HG03571 (cell line): ENCODE results near the gene TTC31.
"Not testable (repeated sequence)": the region's sequence is repeated elsewhere in the genome, so short reads cannot be mapped to it uniquely, and the experiment has no call there.

Experiments used
- ATAC-seq: cut with Tn5 transposase; IDR thresholded peaks from one replicate; pipeline ENCODE4 v1.9.1; 2021; ENCODE audit not compliant: unreplicated experiment

The TTC31 gene

GRCh38 chr2:74483675-74484164, 839 bp downstream of the TTC31 start:
- not testable (repeated sequence) for ATAC-seq

- ATAC-seq = no peak
Observed at GRCh38 chr2:74486141-74486540, 3.3 kb downstream of the TTC31 start.

GRCh38 chr2:74488643-74489481, 6.0 kb downstream of the TTC31 start:
- no peak for ATAC-seq

- no peak for ATAC-seq
Observed at GRCh38 chr2:74489906-74490305, 7.0 kb downstream of the TTC31 start.

DNA sequence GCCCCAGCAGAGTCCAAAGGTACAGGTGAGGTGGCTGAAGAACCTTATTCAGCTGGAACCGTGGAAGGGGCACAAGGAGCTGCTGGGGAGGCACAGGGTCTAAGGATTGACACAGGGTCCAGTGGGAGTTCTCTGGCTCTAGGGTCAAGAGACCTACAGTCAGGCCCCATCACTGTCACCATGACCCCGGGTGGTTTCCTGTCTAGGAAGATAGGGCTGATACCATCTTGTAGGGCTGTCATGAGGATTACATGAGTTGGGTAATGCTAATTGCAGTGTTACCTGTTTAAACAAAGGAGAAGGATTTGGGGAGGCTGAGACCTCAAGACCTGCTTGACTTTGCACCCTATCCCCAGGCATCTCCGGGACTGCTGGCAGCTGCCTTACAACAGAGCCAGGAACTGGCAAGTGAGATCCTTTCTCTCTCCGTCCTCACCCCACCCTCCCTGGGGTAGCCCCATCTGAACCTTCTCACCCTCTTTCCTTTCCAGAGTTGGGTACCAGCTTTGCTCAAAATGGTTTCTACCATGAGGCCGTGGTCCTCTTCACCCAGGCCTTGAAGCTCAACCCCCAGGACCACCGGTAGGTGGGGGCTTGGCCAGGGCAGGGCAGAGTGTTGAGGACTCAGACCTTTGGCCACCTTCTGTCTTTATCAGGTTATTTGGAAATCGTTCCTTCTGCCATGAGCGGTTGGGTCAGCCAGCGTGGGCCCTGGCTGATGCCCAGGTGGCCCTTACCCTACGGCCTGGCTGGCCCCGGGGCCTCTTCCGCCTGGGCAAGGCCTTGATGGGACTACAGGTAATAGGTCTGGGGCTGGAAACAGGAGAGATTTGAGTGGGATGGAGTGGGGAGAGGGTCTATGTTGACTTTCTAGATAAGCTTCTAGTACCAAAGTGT, 9.0 kb downstream of the TTC31 start:
- no peak for ATAC-seq

DNA sequence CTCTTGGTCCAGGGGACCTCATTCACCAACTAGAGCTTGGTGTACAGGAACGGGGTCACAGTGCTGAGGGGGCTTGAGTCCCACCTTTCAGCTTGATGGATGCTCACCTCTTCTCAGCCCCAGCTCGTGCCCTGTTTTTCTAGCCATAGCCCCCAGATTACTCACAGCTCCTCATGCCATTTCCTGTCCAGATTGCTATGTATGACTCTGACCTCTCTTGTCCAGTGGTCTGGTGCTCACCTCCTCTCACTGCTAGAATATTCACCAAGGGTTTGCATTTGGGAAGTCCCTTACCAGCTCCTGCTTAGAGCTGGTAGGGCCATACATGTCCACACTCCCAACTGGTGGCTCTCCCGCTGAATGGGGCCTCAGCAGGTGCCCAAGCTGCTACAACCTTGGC, 10.7 kb downstream of the TTC31 start:
- ATAC-seq = no peak

- no peak for ATAC-seq
Observed at GRCh38 chr2:74495440-74495839, 12.6 kb downstream of the TTC31 start.

DNA sequence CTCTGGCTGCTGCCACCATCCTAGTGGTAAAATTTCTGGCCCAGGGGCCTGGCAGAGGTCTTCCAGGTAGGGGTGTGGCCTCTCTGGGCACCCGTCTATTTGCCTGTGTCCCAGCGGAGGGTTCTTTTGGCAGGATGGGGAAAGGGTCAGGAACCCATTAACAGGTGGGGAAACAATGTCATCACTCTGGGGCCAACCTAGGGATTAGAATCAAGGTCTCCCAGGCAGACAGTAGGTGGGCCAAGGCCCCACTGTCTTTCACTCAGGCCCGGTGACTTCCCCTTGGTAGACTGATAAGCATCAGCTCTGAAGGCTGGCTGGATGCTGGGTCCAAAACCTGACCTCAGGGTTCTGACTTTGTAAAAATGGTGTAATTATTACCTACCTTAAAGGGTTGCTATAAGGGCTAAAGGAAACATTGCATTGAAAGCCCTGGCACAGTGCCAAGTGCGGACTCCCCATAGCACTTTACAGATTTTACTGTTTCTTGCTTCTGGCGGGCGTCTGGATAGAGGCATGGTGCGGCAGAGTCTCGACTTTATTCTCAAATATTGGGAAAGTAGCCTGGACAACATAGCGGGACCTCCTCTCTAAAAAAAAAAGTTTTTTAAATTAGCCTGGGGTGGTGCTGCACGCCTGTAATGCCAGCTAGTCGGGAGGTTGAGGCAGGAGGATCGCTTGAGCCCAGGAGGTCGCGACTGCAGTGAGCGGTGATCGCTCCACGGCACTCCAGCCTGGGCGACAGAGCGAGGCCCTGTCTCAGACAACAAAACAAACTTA, 14.3 kb downstream of the TTC31 start:
- no peak for ATAC-seq

GRCh38 chr2:74497777-74498499, 15.1 kb downstream of the TTC31 start:
- no peak for ATAC-seq

DNA sequence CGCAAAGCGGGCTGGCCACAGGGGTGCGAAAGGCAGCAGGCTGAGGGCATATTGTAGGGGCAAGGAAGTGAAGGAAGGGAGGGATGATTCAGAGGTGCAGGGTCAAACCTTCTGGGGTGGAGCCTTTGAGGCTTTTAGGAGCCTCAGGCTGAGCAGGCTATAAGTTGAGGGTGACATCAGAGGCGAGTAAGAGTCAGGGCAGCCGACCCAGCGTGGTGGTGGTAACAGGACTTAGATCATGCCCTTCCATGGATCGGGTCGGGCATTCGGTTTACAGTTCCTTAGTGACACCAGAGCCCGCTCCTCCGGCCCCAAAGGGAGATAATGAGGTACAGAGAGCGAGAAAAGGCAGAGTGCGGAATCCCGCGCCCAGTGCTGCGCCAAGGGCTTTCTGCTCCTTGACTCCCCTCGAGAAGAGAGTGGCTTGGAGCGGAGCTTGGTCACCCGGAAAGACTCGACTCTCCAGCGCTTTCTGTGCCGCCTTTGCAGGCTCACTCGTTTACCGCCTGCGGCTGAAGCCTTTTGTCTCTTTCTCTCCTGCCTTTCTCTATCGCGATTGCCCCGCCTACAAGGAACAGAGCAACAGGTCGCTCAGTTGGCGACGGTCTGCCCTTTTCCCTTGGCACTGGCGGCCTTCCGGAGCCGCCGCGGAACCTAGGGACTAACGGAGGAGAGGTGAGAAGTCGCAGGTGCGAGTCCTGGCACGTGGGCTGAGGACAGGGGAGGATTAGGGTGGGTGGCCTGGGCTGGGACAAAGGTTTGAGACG, 15.8 kb downstream of the TTC31 start:
- no peak for ATAC-seq

- no peak for ATAC-seq
Observed at GRCh38 chr2:74499267-74499939, 16.5 kb downstream of the TTC31 start, which contains the start of gene LBX2. Gene LBX2, minus strand, starts transcription at chr2:74499603. Its CDS starts 66 bp downstream, at chr2:74499537.

GRCh38 chr2:74499940-74500577, 17.2 kb downstream of the TTC31 start:
- no peak for ATAC-seq

DNA sequence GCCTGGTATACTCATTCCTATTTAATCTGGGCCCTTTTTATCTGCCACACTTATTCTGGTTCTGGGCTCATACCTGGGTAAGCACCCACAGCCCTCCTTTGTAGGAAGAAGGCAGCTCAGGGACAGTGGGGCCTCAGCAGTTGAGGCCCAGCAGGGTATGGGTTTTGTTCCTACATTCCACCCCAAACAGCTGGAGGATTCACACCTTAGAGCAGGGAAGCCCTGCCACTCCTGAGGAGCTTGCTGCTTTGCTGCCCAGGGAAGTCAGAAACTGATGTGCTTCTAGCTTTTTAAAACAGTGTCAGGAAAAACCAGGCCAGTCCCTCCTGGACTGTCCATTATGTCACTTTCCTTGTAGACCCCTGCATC, 17.7 kb downstream of the TTC31 start:
- ATAC-seq = no peak

DNA sequence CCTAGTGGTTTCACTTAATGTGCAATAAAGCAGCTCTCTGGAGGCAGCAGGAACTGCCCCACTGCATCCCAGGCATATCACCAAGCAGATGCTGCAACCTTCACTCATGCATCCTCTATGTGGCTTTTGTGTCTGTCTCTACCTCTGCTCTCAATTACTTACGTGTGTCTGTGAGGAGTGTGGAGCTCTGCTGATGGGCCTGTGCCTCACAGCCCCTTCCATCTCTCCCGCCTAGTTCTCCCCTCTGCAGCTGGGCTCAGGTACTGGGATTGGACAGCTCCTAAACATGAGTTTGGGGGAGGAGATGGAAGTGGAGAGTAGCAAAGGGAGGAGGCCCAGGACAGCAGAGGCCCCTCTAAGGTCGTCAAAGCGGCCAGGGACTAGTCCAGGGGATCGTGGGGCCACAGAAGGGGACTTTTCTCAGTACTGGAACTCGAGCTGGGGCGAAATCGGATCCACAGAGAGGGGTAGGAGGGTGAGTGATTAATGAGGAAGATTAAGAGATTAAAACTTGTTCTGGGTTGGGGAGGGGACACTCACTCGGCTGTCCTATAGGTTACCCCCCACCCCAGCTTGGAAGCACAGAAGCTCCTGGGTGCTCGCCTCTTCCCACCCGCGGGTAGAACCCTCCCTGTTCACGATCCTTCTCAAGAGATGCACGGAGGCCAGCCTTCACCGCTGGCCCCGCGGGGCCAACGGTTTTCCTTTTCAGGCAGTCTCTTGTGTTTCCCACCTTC, 18.6 kb downstream of the TTC31 start:
- ATAC-seq = no peak

DNA sequence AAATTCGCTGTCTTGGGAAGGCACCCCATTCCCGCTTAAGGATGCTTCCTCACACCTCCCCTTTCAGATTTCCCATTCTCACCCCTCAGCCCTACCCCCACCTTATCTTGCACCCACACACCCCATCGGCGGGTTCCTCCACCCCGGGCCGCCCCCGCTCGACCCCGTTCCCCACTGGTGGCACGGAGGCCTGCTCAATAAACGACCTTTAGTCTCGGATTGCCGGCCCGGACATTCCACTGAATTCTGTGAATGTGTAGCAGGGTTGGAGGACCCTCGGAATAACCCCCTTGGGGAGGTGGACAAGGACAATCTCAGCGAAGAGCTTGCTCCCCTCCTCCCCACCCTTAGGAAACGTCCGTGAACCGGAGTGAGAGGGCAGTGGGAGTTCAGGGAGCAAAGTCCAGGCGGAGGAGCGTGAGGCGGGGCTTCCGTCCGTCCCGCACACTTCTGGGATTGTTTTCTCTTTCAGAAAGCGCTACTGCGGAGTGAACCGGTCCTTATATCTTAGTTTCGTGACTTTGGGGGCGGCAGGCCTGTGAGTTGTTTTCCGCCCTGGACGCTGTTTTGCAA, 19.4 kb downstream of the TTC31 start:
- ATAC-seq = no peak

- no peak for ATAC-seq
Observed at GRCh38 chr2:74502720-74503505, 20.0 kb downstream of the TTC31 start.
